Stimulated activated CD8-positive, alpha-beta memory T cell treated with anti-CD3 and anti-CD28 coated beads, Interleukin-12 subunit alpha, Interleukin-12 subunit beta, amount 100 ng/mL, for 4 hours (primary cell): ENCODE measurements around the gene CYSLTR1.
"Not testable (repeated sequence)": the region's sequence is repeated elsewhere in the genome, so short reads cannot be mapped to it uniquely, and the experiment has no call there.

ENCODE experiments used
- DNase-seq: peaks from one replicate; pipeline ENCODE4 v3.0.0-alpha.2; 2020; ENCODE audit warnings: low read depth

The CYSLTR1 gene

GRCh38 chrX:78327370-78328086, at the start of gene CYSLTR1:
CYSLTR1 (minus strand) TSS chrX:78327611; CDS start chrX:78273746, 53,865 bp downstream.
- DNase-seq: no peak

- DNase-seq: no peak
These were observed 49.8 kb upstream of the CYSLTR1 start for GRCh38 chrX:78377186-78377585.

- no peak for DNase-seq
These were observed 48.5 kb upstream of the CYSLTR1 start for GRCh38 chrX:78375894-78376293.

GRCh38 chrX:78366576-78366975, 39.2 kb upstream of the CYSLTR1 start:
- DNase-seq: no peak

- no peak for DNase-seq
These were observed 30.1 kb upstream of the CYSLTR1 start for GRCh38 chrX:78357342-78358055.

- DNase-seq: no peak
These were observed 6.1 kb upstream of the CYSLTR1 start for GRCh38 chrX:78333521-78333920.

- DNase-seq: no peak
These were observed 4.3 kb upstream of the CYSLTR1 start for GRCh38 chrX:78331708-78332107.

- DNase-seq: no peak
These were observed 3.1 kb upstream of the CYSLTR1 start for GRCh38 chrX:78330540-78330939.

- no peak for DNase-seq
These were observed 2.7 kb upstream of the CYSLTR1 start for GRCh38 chrX:78330068-78330467.

- no peak for DNase-seq
These were observed 2.1 kb upstream of the CYSLTR1 start for GRCh38 chrX:78329486-78329885.

- no peak for DNase-seq
These were observed 1.0 kb downstream of the CYSLTR1 start for GRCh38 chrX:78326401-78326800.

- no peak for DNase-seq
These were observed 4.5 kb downstream of the CYSLTR1 start for GRCh38 chrX:78322863-78323262.

- no peak for DNase-seq
These were observed 5.6 kb downstream of the CYSLTR1 start for GRCh38 chrX:78321809-78322208.

GRCh38 chrX:78316265-78316664, 11.1 kb downstream of the CYSLTR1 start:
- DNase-seq: no peak

GRCh38 chrX:78315745-78316144, 11.7 kb downstream of the CYSLTR1 start:
- no peak for DNase-seq

GRCh38 chrX:78314561-78314960, 12.8 kb downstream of the CYSLTR1 start:
- DNase-seq: no peak

- no peak for DNase-seq
These were observed 13.9 kb downstream of the CYSLTR1 start for GRCh38 chrX:78313526-78313925.

- no peak for DNase-seq
These were observed 19.7 kb downstream of the CYSLTR1 start for GRCh38 chrX:78307665-78308064.

GRCh38 chrX:78303086-78303485, 24.3 kb downstream of the CYSLTR1 start:
- no peak for DNase-seq

- not testable (repeated sequence) for DNase-seq
These were observed 26.5 kb downstream of the CYSLTR1 start for GRCh38 chrX:78300933-78301332.

- no peak for DNase-seq
These were observed 43.9 kb downstream of the CYSLTR1 start for GRCh38 chrX:78283511-78283910.

- no peak for DNase-seq
These were observed 90.3 kb downstream of the CYSLTR1 start for GRCh38 chrX:78237127-78237526.

- DNase-seq: not testable (repeated sequence)
These were observed 101.4 kb downstream of the CYSLTR1 start for GRCh38 chrX:78226047-78226446.
